ENCODE results near the gene OGG1.

GRCh38 chr3:9804996-9805395 lies 55.2 kb downstream of the OGG1 start:
- TF ChIP-seq, protein P1, sequence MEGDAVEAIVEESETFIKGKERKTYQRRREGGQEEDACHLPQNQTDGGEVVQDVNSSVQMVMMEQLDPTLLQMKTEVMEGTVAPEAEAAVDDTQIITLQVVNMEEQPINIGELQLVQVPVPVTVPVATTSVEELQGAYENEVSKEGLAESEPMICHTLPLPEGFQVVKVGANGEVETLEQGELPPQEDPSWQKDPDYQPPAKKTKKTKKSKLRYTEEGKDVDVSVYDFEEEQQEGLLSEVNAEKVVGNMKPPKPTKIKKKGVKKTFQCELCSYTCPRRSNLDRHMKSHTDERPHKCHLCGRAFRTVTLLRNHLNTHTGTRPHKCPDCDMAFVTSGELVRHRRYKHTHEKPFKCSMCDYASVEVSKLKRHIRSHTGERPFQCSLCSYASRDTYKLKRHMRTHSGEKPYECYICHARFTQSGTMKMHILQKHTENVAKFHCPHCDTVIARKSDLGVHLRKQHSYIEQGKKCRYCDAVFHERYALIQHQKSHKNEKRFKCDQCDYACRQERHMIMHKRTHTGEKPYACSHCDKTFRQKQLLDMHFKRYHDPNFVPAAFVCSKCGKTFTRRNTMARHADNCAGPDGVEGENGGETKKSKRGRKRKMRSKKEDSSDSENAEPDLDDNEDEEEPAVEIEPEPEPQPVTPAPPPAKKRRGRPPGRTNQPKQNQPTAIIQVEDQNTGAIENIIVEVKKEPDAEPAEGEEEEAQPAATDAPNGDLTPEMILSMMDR (IDR thresholded peaks at IDR 0.05; ENCODE audit: insufficient read depth, low read depth, low read length): no peak
- TF ChIP-seq EZH2 (IDR thresholded peaks at IDR 0.05; ENCODE audit: insufficient read depth, low read length): no peak

Data from astrocyte (in vitro differentiated cells and primary cell).